HG03108 (cell line): ENCODE data around the gene TMEM270.
"Not testable (repeated sequence)": the region's sequence is repeated elsewhere in the genome, so short reads cannot be mapped to it uniquely, and the experiment has no call there.

Source experiments
- ATAC-seq: cut with Tn5 transposase; IDR thresholded peaks from one replicate; pipeline ENCODE4 v1.9.1; 2021; ENCODE audit warnings: moderate library complexity; ENCODE audit not compliant: unreplicated experiment

The TMEM270 gene

DNA sequence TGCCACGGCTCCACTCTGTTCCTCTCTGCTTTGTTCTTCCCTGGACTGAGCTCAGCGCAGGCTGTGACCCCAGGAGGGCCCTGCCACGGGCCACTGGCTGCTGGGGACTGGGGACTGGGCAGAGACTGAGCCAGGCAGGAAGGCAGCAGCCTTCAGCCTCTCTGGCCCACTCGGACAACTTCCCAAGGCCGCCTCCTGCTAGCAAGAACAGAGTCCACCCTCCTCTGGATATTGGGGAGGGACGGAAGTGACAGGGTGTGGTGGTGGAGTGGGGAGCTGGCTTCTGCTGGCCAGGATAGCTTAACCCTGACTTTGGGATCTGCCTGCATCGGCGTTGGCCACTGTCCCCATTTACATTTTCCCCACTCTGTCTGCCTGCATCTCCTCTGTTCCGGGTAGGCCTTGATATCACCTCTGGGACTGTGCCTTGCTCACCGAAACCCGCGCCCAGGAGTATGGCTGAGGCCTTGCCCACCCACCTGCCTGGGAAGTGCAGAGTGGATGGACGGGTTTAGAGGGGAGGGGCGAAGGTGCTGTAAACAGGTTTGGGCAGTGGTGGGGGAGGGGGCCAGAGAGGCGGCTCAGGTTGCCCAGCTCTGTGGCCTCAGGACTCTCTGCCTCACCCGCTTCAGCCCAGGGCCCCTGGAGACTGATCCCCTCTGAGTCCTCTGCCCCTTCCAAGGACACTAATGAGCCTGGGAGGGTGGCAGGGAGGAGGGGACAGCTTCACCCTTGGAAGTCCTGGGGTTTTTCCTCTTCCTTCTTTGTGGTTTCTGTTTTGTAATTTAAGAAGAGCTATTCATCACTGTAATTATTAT, 28.9 kb upstream of the TMEM270 start:
- ATAC-seq = no peak

GRCh38 chr7:73832806-73833205, 28.2 kb upstream of the TMEM270 start:
- no peak for ATAC-seq

DNA sequence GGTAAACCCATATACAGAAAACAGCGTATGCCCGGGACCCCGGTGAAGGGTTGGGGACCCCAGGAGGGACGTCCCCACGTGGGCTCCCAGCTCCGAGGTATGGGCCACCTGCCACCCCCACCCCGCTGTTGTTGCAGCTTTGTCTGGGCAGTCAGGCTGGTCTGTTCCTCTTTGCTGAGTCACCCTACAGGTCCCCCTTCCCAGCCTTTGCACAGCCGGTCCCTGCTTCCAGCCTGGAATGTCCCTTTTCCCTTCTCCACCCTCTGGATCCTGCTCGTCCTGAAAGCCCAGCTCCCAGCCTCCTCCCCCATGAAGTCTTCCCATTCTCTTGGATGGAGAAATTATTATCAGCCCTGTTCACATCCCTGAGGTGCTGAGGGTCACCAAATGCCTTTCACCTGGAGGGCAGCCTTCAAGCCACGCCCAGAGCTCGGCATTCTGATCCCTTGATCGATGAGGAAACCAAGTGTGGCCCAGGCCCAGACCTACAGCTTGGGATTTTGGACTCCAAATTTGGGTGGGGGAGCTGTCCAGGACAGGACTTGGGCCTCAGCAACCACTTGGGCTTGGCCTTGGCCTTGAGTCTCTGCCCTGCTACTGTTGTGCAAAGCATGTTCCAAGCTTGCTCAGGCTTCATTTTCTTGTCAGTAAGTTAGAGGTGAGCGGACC, 27.6 kb upstream of the TMEM270 start:
- ATAC-seq = no peak

GRCh38 chr7:73834626-73835191, 26.2 kb upstream of the TMEM270 start:
- ATAC-seq = no peak

DNA sequence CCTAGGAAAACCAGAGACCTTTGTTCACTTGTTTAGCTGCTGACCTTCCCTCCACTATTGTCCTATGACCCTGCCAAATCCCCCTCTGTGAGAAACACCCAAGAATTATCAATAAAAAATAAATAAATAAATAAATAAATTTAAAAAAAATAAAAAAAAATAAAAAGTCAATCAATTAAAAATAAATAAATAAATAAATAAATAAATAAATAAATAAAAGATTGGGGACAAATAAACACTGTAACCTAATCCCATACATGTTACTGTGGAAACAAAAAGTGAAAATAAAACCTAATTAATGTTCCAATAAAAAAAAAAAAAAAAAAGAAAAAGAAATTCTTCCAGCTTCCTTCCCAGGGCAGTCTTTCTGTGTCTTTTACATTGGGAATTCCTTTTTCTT, 23.8 kb upstream of the TMEM270 start:
- not testable (repeated sequence) for ATAC-seq

DNA sequence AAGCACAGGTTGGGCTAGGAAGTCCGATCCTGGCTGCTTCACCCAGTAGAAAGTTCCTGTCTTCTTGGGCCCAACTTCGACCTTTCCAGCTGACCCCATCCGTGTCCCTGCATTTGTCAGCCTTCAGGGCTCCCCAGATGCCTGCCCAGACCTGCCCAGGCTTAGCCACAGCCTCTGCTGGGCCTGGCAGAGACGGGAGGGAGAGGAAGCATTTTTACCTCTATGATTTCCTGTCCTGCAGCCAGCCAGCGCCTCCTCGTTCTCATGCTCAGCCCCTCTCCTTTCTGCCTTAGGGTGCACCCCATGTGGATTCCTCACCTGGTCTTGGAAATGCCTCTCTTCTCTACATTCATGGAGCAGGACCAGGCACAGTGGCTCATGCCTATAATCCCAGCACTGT, 22.3 kb upstream of the TMEM270 start:
- ATAC-seq = no peak

GRCh38 chr7:73839290-73839689, 21.7 kb upstream of the TMEM270 start:
- ATAC-seq = no peak

GRCh38 chr7:73839743-73840714, 20.9 kb upstream of the TMEM270 start:
- ATAC-seq = no peak

DNA sequence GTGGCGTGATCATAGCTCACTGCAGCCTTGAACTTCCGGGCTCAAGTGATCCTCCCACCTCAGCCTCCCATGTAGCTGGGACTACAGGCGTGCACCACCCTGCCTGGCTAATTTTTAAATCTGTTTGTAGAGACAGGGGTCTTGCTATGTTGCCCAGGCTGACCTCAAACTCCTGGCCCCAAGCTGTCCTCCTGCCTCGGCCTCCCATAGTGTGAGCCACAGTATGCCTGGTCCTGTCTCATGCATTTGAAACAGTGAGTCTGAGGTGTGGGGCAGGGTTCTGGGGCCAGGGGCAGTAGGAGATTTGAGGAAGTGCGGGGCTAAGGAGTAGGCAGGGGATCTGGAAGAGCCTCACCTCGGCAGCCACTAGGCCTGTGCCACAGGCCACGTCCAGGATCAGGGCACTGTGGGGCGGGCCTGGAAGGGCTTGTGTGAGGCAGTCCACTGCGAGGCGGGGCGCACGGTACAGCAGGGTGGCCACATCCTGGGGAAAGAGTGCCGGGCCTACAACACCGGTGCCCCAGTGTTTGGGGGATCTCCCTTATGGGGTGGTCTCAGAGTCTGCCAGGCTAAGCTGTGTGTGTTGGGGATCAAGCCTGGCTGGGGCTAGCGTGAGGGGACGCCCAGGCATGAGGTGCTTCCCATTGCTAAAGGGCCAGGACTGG, 20.1 kb upstream of the TMEM270 start:
- ATAC-seq = no peak

DNA sequence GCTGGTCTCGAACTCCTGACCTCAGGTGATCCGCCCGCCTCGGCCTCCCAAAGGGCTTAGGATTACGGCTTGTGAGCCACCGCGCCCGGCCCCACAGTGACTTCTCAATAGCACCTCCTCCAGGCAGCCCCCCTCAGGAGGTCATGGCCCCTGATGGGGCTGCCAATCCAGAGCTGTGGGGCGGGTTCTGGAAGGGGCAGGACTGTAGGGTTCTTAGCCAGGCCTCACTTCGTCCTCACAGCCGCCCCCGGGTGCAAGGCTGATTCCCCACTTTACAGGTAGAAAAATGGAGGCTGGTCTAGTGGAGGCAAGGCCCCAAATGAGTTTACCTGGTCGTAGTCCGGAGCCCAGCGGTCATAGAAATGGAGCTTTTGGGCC, 19.3 kb upstream of the TMEM270 start:
- no peak for ATAC-seq

GRCh38 chr7:73842067-73842976, 18.6 kb upstream of the TMEM270 start, which contains the start of gene METTL27:
TSS of gene METTL27 (minus strand) at chr7:73842516. CDS start at chr7:73842140, 376 bp downstream.
- peak; percentile 96 for ATAC-seq

DNA sequence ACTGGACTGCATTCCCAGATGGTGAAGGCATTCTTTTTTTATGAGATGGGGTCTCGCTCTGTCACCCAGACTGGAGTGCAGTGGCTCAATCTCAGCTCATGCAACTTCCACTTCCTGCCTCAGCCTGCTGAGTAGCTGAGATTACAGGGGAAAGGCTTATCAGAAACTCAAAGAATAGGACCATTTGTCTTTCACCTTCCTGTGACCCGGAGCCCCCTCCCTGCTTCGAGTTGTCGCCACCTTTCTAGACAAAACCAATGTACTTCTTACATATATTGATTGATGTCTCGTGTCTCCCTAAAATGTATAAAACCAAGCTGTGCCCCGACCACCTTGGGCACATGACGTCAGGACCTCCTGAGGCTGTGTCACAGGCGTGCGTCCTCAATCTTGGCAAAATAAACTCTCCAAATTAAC, 16.8 kb upstream of the TMEM270 start:
- no peak for ATAC-seq

DNA sequence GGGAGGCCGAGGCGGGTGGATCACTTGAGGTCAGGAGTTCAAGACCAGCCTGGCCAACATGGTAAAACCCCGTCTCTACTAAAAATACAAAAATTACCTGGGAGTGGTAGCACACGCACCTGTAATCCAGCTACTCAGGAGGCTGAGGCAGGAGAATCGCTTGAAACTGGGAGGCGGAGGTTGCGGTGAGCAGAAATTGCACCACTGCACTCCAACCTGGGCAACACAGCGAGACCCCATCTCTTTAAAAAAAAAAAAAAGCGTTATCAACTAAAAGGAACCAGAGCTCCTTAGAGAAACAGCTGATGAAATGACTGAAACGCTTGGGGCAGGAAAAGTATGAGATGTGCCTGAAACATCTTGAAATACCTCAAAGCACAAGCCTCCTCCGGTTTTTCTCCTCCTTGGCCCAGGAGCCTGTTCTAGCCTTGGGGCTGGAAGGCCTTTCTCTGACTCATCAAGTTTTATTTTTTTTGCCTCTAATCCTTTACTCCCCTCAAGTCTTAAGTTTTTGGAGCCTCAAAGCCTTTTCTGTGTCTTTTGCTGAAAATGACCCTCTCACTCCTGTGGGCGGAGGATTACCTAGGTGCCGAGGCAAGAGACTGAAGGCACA, 16.0 kb upstream of the TMEM270 start:
- ATAC-seq = no peak

- not testable (repeated sequence) for ATAC-seq
Observed at GRCh38 chr7:73845701-73846195, 15.2 kb upstream of the TMEM270 start.

DNA sequence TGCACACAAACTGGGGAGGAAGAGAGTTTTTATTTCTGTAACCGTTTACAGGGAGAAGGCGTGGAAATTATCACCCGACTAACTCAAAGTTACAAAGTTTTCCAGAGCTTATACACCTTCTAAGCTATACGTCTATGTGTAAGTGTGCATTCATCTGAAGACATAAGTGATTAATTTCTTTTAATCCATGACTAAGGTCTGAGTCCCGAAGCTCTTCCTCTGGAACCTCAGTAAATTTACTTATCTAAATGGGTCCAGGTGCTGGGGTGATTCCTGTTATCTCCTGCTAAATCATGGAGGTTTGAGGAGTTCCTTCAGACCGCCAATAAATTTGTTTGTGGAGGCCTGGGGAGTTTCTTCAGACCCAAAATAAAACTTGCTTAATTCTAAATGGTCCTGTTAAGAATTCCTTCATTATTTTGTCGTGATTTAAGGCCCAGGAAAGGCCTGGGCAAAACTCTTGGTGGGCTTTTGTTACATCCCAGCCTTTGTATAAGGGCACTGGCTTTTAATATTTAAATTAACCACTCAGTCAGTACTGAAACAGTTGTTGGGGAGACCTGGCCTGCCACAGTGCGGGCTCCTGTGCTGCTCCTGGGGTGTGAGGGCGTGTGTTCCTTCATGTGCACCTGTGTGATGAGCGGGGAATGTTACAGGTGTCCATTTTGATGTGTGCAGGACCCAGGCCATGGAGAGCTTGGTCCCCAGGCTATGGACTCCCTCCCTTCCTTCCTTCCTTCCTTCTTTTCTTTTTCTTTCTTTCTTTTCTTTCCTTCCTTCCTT, 12.8 kb upstream of the TMEM270 start:
- no peak for ATAC-seq

GRCh38 chr7:73850781-73851207, 10.2 kb upstream of the TMEM270 start:
- no peak for ATAC-seq

DNA sequence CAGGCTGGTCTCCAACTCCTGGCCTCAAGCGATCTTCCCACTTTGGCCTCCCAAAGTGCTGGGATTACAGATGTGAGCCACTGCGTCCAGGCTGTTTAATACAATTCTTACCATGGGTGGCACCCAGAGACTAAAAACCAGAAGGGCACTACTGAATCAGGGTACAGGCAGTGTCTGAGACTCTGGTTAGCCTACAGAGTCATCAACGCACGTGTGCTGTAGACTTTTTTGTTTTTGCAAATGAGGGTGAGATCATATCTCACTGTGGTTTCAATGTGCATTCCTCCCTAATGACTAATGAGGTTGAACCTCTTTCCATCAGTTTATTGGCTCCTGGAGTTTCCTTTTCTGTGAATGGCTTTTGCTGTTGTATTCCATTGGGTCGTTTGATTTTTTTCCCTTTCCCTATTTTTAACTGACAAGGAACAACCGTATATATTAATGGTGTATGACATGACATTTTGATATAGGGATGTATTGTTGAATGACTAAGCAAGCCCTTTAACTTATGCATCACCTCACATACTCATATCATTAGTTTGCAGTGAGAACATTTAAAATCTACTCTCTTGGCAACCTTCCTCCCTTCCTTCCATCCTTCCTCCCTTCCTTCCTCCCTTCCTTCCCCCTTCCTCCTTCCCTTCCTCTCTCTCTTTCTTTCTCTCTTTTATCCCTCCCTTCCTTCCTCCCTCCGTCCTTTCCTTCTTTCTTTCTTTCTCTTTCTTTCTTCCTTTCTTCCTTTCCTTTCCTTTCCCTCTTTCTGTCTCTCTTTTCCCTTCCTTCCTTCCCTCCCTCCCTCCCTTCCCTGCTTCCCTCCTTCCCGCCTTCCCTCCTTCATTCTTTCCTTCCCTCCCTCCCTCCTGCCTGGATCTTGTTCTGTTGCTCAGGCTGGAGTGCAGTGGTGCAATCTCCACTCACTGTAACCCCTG, 9.3 kb upstream of the TMEM270 start:
- peak; percentile 57 for ATAC-seq
